ENCODE measurements around the gene PITPNC1.

GRCh38 chr17:67399676-67400075, 22.6 kb downstream of the PITPNC1 start:
- TF ChIP-seq ZNF121 (CRISPR knock-in tag; IDR thresholded peaks at IDR 0.05) (no peak), CTCF (CRISPR knock-in tag; IDR thresholded peaks at IDR 0.05) (no peak), GABPA (IDR thresholded peaks at IDR 0.05; ENCODE audit: low read depth, low read length) (no peak), GABPA (CRISPR knock-in tag; IDR thresholded peaks at IDR 0.05; ENCODE audit: low read depth) (no peak), CEBPB (IDR thresholded peaks at IDR 0.05; ENCODE audit: borderline replicate concordance, low read depth, low read length) (no peak), FOSL2 (CRISPR knock-in tag; IDR thresholded peaks at IDR 0.05) (no peak), TBX2 (CRISPR knock-in tag; IDR thresholded peaks at IDR 0.05; ENCODE audit: borderline replicate concordance) (no peak), ZNF30 (CRISPR knock-in tag; IDR thresholded peaks at IDR 0.05) (no peak), PHF20 (CRISPR knock-in tag; IDR thresholded peaks at IDR 0.05) (no peak), MNT (IDR thresholded peaks at IDR 0.05) (no peak), POLR2AphosphoS2 (IDR thresholded peaks at IDR 0.05; ENCODE audit: low read depth, low read length) (no peak)
